ENCODE results near the gene CABLES1. TPM values are rescaled to one million over a fixed set of nuclear protein-coding genes. Genes with fewer than 3 reads are reported as not detected.

The CABLES1 gene
- total RNA-seq, 3 donors from 2014 or later, result 8.1 to 13.0 (median 11.6) TPM

DNA sequence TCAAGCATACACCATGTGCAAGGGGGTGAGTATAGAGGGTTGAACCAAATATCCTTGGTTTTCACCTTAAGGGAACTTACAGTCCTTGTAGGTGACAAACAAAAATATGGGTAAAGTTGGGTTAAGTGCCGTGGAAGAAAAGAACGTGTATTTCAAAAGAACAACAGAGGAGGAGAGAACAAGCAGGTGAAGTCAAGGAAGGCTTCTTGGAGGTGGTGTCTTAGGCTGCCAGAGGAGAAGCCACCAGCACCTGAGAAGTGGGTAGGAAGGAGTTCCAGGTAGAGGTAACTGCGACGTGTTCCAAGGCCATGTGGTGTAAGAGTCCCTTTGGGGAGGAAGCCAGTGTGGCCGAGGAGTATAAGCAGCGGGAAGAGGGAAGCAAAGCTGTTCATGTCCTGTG lies 27.2 kb downstream of the CABLES1 start:
- Histone ChIP-seq H3K9me3 (no peaks in the 10 kb centered on the region), H3K36me3 (ENCODE audit: low read depth) (no peaks in the 10 kb centered on the region), H3K4me3 (no peak overlapping the region), H3K4me1 (ENCODE audit: low read depth) (no peaks in the 10 kb centered on the region)
- intact Hi-C loops (cut with DNase I, micrococcal nuclease), result no loop called here
- no peak for DNase-seq
- TF ChIP-seq, protein P1, sequence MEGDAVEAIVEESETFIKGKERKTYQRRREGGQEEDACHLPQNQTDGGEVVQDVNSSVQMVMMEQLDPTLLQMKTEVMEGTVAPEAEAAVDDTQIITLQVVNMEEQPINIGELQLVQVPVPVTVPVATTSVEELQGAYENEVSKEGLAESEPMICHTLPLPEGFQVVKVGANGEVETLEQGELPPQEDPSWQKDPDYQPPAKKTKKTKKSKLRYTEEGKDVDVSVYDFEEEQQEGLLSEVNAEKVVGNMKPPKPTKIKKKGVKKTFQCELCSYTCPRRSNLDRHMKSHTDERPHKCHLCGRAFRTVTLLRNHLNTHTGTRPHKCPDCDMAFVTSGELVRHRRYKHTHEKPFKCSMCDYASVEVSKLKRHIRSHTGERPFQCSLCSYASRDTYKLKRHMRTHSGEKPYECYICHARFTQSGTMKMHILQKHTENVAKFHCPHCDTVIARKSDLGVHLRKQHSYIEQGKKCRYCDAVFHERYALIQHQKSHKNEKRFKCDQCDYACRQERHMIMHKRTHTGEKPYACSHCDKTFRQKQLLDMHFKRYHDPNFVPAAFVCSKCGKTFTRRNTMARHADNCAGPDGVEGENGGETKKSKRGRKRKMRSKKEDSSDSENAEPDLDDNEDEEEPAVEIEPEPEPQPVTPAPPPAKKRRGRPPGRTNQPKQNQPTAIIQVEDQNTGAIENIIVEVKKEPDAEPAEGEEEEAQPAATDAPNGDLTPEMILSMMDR (IDR thresholded peaks at IDR 0.05), result no peak
- ATAC-seq, result no peak

DNA sequence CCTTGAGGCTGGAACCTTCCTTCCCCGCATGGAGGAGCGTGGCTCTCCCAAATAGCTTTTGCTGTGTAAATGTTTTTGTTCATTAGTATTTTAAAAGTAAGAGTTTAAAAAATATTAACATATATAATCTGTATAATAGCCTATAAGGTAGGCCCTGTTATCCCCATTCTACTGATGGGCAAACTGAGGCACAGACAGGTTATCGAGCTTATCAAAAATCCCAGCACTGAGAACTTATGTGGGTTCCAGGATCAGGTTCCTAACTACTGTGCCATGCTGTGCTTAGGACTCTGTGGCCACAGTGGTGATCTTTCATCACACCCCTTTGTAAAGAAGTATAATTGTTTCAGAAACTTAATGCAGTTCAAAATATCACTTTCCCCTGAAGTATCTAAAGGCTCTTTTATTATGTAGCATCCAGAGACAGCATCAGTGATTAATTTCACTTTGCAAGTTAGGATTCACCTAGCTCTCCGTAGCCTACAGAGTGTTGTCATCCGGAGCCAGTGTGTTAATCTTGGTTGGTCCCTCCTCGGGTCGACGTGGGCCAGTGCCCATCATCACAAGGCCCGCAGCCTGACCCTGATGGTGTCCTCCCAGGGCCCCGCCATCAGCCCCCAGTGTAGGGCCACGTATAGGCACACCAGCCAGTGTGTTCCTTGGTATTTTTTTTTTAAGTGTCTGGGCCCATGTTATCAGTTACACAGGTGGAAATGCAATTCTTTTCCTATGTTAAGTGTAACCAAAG lies 28.7 kb downstream of the CABLES1 start:
- H3K36me3 ChIP-seq (ENCODE audit: low read depth), result no peaks in the 10 kb centered on the region
- H3K4me1 ChIP-seq (ENCODE audit: low read depth), result no peaks in the 10 kb centered on the region
- intact Hi-C loops (cut with DNase I, micrococcal nuclease), result no loop called here
- ATAC-seq (no peak), DNase-seq (no peak)
- H3K4me3 ChIP-seq, result no peak overlapping the region
- no peaks in the 10 kb centered on the region for H3K9me3 ChIP-seq
- TF ChIP-seq, protein P1 (IDR thresholded peaks at IDR 0.05), result no peak

DNA sequence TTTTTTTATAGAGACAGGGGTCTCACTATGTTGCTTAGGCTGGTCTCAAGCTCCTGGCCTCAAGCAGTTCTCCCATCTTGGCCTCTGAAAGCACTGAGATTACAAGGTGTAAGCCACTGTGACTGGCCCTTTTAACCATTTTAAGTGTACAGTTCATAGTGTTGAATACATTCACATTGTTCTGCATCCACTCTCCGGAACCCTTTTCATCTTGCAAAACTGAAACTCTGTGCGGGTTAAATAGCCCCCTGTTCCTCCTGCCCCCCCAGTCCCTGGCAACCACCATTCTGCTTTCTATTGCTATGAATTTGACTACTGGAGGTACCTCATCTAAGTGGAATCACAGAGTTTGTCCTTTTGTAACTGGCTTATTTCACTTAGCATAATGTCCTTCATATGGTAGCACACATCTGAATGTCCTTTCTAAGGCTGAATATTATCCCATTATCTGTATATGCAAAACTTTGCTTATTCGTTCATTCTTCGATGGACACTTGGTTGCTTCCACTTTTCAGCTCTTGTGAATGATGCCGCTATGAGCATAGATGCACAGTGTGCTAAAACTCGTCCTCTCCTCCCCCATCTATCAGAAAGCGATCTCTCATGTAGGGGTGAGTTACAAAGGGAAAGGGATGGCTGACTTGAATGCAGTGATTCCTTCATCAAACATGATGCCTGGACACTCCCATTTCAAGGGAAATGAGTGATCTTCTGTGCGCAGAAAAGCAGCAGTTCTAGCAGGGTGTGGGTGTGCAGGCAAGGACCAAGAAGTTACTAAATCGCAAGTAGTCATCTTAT lies 30.2 kb downstream of the CABLES1 start:
- TF ChIP-seq, protein P1 (IDR thresholded peaks at IDR 0.05), result no peak
- H3K9me3 ChIP-seq, result no peaks in the 10 kb centered on the region
- intact Hi-C loops (cut with DNase I, micrococcal nuclease), result no loop called here
- no peak for DNase-seq
- H3K4me1 ChIP-seq (ENCODE audit: low read depth), result no peaks in the 10 kb centered on the region
- H3K36me3 ChIP-seq (ENCODE audit: low read depth), result no peaks in the 10 kb centered on the region
- no peak overlapping the region for H3K4me3 ChIP-seq
- ATAC-seq, result no peak

DNA sequence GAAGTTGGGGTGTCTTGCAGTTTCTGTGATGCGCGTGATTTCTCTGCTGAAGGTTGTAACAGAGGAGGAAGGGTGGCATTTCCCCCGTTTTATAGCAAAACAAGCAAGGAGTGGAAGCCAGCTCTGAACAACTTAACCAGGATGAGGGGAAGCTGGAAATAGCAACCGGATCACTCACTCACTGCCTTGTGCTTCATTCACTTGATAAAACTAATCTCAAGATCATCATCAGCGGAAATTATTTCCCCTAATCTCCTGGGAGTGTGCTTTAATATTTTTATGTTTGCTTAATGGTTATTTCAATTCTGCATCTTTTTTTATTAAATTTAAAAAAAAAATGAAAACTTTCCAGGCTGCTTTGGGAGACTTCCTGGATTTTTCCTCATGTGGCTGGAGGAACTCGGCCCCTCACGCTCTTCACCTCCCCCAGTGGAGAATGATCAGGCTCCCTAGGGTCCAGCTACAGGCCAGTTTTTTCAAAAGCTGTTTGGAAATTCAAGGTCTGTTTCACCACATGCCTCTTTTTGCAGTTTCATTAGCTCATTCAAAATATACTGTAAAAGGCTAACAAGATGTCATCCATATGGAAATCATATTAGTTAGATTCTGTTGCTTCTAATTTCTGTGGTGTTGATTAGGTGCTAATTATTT lies 31.7 kb downstream of the CABLES1 start:
- no peak overlapping the region for H3K4me3 ChIP-seq
- no peak for DNase-seq
- no peak for ATAC-seq
- TF ChIP-seq, protein P1 (IDR thresholded peaks at IDR 0.05), result no peak
- intact Hi-C loops (cut with DNase I, micrococcal nuclease), result no loop called here
- no peaks in the 10 kb centered on the region for H3K9me3 ChIP-seq
- no peaks in the 10 kb centered on the region for H3K4me1 ChIP-seq (ENCODE audit: low read depth)
- H3K36me3 ChIP-seq (ENCODE audit: low read depth), result no peaks in the 10 kb centered on the region

DNA sequence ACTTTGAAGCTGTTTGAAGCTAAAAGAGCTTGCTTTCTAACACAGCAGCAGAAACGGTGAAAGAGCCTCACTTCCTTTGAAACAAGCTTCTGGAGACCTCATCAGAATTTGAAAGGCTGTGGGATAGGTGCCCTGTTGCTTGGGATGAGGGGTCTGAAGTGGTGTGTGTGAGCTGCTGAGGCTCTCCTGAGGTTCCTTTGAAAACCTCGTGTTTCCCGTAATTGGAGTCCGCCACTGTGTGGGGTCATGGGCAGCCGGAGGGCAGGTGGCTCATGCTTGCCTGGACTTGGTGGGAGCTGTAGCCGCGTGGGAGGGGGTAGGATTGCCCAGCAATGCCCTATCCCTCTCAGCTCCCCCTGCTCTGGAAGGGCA lies 34.4 kb downstream of the CABLES1 start:
- Histone ChIP-seq H3K36me3 (ENCODE audit: low read depth) (no peaks in the 10 kb centered on the region), H3K9me3 (no peaks in the 10 kb centered on the region), H3K4me1 (ENCODE audit: low read depth) (no peaks in the 10 kb centered on the region), H3K4me3 (no peak overlapping the region)
- no peak for DNase-seq
- intact Hi-C loops (cut with DNase I, micrococcal nuclease), result no loop called here
- ATAC-seq, result no peak
- TF ChIP-seq, protein P1 (IDR thresholded peaks at IDR 0.05), result no peak
